GM10266 (cell line): ENCODE results near the gene YARS1.
A peak's percentile ranks its signal among the peaks of the same experiment; 100 is the strongest.

ENCODE experiments used
- DNase-seq: peaks from one replicate; pipeline ENCODE4 v3.0.0; 2012; ENCODE audit errors: extremely low spot score
- TF ChIP-seq, protein P1 (sequence below): IDR thresholded peaks from 2 replicates; pipeline ENCODE4 v1.5.1; 2012; ENCODE audit warnings: mild to moderate bottlenecking, low read depth; ENCODE audit not compliant: control insufficient read depth, insufficient read depth; ENCODE audit errors: missing control alignments

The YARS1 gene

DNA sequence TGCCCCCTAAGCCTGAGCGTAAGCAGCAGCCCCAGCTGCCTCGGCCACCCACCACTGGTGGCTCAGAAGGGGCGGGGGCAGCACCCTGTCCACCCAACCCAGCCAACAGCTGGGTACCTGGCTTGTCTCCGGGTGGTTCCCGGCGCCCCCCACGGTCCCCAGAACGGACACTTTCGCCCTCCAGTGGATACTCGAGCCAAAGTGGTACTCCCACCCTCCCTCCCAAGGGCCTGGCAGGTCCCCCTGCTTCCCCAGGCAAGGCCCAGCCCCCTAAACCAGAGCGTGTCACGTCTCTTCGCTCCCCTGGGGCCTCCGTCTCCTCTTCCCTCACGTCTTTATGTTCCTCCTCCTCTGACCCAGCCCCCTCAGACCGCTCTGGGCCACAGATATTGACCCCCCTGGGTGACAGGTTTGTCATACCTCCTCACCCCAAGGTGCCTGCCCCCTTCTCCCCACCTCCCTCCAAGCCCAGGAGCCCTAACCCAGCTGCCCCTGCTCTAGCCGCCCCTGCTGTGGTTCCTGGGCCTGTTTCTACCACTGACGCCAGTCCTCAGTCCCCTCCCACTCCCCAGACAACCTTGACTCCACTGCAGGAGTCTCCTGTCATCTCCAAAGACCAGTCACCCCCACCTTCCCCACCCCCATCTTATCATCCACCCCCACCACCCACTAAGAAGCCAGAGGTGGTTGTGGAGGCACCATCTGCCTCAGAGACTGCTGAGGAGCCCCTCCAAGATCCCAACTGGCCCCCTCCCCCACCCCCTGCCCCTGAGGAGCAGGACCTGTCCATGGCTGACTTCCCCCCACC lies 46.2 kb downstream of the YARS1 start:
- TF ChIP-seq, protein P1, sequence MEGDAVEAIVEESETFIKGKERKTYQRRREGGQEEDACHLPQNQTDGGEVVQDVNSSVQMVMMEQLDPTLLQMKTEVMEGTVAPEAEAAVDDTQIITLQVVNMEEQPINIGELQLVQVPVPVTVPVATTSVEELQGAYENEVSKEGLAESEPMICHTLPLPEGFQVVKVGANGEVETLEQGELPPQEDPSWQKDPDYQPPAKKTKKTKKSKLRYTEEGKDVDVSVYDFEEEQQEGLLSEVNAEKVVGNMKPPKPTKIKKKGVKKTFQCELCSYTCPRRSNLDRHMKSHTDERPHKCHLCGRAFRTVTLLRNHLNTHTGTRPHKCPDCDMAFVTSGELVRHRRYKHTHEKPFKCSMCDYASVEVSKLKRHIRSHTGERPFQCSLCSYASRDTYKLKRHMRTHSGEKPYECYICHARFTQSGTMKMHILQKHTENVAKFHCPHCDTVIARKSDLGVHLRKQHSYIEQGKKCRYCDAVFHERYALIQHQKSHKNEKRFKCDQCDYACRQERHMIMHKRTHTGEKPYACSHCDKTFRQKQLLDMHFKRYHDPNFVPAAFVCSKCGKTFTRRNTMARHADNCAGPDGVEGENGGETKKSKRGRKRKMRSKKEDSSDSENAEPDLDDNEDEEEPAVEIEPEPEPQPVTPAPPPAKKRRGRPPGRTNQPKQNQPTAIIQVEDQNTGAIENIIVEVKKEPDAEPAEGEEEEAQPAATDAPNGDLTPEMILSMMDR: no peak
- DNase-seq: peak; percentile 32

DNA sequence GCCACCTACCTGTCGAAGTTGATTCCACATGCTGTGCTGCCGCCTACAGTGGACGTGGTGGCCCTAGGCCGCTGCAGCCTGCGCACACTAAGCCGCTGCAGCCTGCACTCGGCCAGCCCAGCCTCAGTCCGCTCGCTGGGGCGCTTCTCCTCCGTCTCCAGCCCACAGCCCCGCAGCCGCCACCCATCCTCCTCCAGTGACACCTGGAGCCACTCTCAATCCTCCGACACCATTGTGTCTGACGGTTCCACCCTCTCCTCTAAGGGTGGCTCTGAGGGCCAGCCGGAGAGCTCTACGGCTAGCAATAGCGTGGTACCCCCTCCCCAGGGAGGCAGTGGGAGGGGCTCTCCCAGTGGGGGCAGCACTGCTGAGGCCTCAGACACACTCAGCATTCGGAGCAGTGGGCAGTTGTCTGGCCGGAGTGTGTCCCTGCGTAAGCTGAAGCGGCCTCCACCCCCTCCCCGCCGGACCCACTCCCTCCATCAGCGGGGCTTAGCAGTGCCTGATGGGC lies 46.9 kb downstream of the YARS1 start:
- TF ChIP-seq, protein P1: no peak
- no peak for DNase-seq

DNA sequence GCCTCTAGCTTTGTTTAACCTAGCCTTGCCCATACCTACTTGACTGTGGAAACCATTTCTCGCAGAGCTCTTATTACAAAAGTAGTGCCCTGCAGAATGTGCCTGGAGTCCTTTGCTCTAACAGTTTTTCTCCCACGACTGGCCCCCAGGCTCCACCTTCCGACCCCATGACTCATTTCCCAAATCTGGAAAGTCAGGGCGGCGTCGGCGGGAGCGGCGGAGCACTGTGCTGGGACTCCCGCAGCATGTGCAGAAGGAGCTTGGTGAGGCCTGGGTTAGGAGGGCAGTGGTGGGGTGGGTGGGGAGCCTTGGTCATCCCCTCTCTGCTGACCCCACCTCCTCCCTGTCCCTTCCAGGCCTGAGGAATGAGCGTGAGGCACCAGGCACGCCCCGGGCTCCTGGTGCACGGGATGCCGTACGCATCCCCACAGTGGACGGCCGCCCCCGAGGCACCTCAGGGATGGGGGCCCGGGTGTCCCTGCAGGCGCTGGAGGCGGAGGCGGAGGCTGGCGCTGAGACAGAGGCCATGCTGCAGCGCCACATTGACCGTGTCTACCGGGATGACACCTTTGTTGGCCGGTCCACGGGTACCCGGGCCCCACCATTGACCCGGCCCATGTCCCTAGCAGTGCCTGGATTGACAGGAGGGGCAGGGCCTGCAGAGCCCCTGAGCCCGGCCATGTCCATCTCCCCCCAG lies 47.5 kb downstream of the YARS1 start:
- TF ChIP-seq, protein P1: no peak
- no peak for DNase-seq

DNA sequence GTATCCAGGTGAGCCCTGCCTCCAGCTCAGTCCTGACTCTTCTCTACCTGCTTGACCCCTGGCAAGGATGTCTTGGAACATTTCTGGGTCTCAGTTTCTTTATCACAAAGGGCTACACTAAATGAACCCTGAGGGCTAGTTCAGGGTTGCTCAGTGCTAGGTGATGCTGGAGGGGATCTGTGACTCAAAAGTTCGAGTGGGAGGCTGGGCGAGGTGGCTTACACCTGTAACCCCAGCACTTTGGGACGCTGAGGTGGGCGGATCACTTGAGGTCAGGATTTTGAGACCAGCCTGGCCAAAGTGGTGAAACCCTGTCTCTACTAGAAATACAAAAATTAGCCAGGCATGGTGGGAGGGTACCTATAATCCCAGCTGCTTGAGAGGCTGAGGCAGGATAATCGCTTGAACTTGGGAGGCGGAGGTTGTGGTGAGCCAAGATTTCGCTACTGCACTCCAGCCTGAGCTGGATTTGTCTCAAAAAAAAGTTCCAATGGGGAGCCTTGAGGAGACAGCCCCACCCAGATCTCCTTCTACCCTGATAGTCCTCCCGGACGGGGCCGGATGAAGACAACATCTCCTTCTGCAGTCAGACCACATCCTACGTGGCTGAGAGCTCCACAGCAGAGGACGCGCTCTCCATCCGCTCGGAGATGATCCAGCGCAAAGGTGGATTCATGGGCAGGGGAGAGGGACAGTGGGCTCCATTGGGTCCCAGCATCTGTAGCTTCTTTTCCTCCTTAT lies 48.9 kb downstream of the YARS1 start:
- no peak for DNase-seq
- TF ChIP-seq, protein P1: no peak

DNA sequence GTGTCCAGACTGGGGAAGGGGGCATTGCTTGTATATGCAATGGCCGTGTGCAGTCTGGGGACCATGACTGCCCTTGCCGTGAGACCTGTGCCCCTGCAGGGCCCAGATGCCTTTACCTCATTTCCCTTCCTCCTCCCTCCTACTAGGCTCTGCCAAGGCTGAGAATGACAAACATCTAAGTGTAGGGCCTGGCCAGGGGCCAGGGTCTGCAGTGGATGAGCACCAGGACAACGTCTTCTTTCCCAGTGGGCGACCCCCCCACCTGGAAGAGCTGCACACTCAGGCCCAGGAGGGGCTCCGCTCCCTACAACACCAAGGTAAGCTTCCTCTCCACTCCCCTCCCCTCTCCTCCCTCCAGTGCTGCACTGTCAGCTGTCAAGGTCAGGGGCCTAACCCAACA lies 49.5 kb downstream of the YARS1 start:
- no peak for DNase-seq
- TF ChIP-seq, protein P1: no peak

DNA sequence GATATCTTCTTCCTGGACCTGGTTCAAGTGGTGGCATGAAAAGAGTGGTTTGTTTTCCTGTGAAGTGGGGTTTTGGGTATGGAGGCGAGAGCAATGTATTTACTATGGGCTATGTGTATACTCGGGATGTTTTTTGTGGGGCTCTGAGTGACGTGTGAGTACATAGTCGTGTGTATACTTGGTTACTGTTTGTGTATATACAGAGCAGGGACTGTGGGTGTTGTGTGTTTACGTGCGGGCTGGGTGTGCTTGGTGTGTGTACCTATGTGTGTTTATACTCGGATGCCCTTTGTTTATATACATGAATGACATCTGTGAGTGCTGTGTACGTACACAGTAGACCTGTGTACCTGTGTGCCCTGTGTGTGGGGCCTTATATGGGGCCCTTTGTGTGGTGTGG lies 50.0 kb downstream of the YARS1 start:
- no peak for DNase-seq
- TF ChIP-seq, protein P1: no peak
